Heart left ventricle (tissue), 13 donors: Measurements from ENCODE around the gene ZNF518B.

Source experiments
- CTCF ChIP-seq, 12 donors: fragments of 200-600 bp; sonication (generic) in 4 of 12; IDR thresholded peaks; one replicate each; pipeline versions ENCODE4 v1.5.0 to v1.8.0; 2018 to 2022; ENCODE audit warnings: antibody characterized with exemption in 12 of 12, mild to moderate bottlenecking in 5 of 12
- POLR2A ChIP-seq, 2 donors: fragments of 450-650 bp; IDR thresholded peaks; one replicate each; pipeline ENCODE4 v1.6.1; 2017; ENCODE audit warnings: antibody characterized with exemption in 2 of 2, mild to moderate bottlenecking in 2 of 2, moderate library complexity in 2 of 2
- donor health status: ischemic (EF 13 %, LVEDD 7.1; RV severe dilation, severe dysfunction).
- donor health status: DM: no; HTN: yes; CAD: no.
- donor health status: DM: no; HTN: no; CAD: no.
- donor health status: ischemic (EF 25% LVEDD 6.9; RV normal size, moderate dysfunction).
- donor health status: ischemic (EF 25% LVEDD 5.7; RV mildly dilated, moderate dysfunction).
- donor health status: ischemic (EF 35%, LVEDD 5.7; RV mildly dilated, moderate dysfunction).
- donor health status: nonischemic (EF 11% LVEDD 7.7; RV severe dilation, severe dysfunction).
- donor health status: DM: yes; HTN: yes; CAD: no.
- donor health status: PGD.
- donor health status: ischemic (EF 29% LVEDD 5.4; RV normal size, mild dysfunction).
- donor health status: nonischemic (EF 23%, LVEDD 6.1; RV moderate dilation, normal function).

GRCh38 chr4:10460313-10461047 is 3.3 kb upstream of the ZNF518B start:
- no peak for TF ChIP-seq POLR2A (IDR thresholded peaks at IDR 0.05)
- no peak for TF ChIP-seq CTCF (IDR thresholded peaks at IDR 0.05)
